ENCODE data around the gene NR4A3. TPM values are rescaled to one million over a fixed set of nuclear protein-coding genes. Genes with fewer than 3 reads are reported as not detected.
A peak's percentile ranks its signal among the peaks of the same experiment; 100 is the strongest.

The NR4A3 gene
- total RNA-seq, 2 experiments from 2014 or later = 26.7 to 27.5 TPM

GRCh38 chr9:99878651-99879050, 57.0 kb downstream of the NR4A3 start:
- H3K4me3 Mint-ChIP-seq = no peak overlapping the region
- peaks cover 2% of the 10 kb centered on the region for H3K9me3 Mint-ChIP-seq (ENCODE audit: low read depth)
- ATAC-seq (no peak), DNase-seq (no peak)
- H3K4me1 Mint-ChIP-seq = peaks cover 15% of the 10 kb centered on the region
- intact Hi-C loops (cut with DNase I, micrococcal nuclease) = no loop called here
- H3K27me3 Mint-ChIP-seq = peaks cover 2% of the 10 kb centered on the region
- no peaks in the 10 kb centered on the region for H3K36me3 Mint-ChIP-seq (ENCODE audit: low read depth)
- CTCF ChIA-PET = no interaction called here
- no peak overlapping the region for H3K27ac Mint-ChIP-seq
- POLR2A ChIA-PET = no interaction called here

GRCh38 chr9:99881769-99882168, 60.1 kb downstream of the NR4A3 start:
- H3K9me3 Mint-ChIP-seq (ENCODE audit: low read depth) = peaks cover 2% of the 10 kb centered on the region
- ATAC-seq = peak; percentile 87
- no peak overlapping the region for H3K4me3 Mint-ChIP-seq
- H3K27me3 Mint-ChIP-seq = no peaks in the 10 kb centered on the region
- intact Hi-C loops (cut with DNase I, micrococcal nuclease) = no loop called here
- ChIA-PET CTCF (no interaction called here), POLR2A (no interaction called here)
- no peaks in the 10 kb centered on the region for H3K36me3 Mint-ChIP-seq (ENCODE audit: low read depth)
- DNase-seq = peak; percentile 39
- peaks cover 8% of the 10 kb centered on the region for H3K4me1 Mint-ChIP-seq
- H3K27ac Mint-ChIP-seq = no peak overlapping the region

GRCh38 chr9:99885747-99886146, 64.1 kb downstream of the NR4A3 start:
- no peak overlapping the region for H3K27ac Mint-ChIP-seq
- DNase-seq = no peak
- H3K4me1 Mint-ChIP-seq = peaks cover 8% of the 10 kb centered on the region
- no peaks in the 10 kb centered on the region for H3K36me3 Mint-ChIP-seq (ENCODE audit: low read depth)
- H3K4me3 Mint-ChIP-seq = no peak overlapping the region
- ATAC-seq = no peak
- no peaks in the 10 kb centered on the region for H3K9me3 Mint-ChIP-seq (ENCODE audit: low read depth)
- intact Hi-C loops (cut with DNase I, micrococcal nuclease) = no loop called here
- POLR2A ChIA-PET = interaction anchor here (0.9 kb wide), 1 partner anchor 28 kb away, joined by 3 read pairs; no protein-coding TSS in a partner anchor
- CTCF ChIA-PET = interaction anchor here (0.9 kb wide), 1 partner anchor 20 kb away, joined by 3 read pairs; the partner anchor contains the start of gene STX17
- no peaks in the 10 kb centered on the region for H3K27me3 Mint-ChIP-seq

GRCh38 chr9:99889120-99889519, 67.4 kb downstream of the NR4A3 start:
- no peaks in the 10 kb centered on the region for H3K4me1 Mint-ChIP-seq
- DNase-seq = peak; percentile 17
- ChIA-PET POLR2A (no interaction called here), CTCF (interaction anchor here (0.7 to 1.0 kb wide), 4 partner anchors 17 to 730 kb away, joined by 3 to 4 read pairs (median 4); no protein-coding TSS in a partner anchor)
- intact Hi-C loops (cut with DNase I, micrococcal nuclease) = no loop called here
- H3K36me3 Mint-ChIP-seq (ENCODE audit: low read depth) = no peaks in the 10 kb centered on the region
- no peak for ATAC-seq
- no peak overlapping the region for H3K27ac Mint-ChIP-seq
- H3K27me3 Mint-ChIP-seq = peaks cover 3% of the 10 kb centered on the region
- H3K4me3 Mint-ChIP-seq = no peak overlapping the region
- H3K9me3 Mint-ChIP-seq (ENCODE audit: low read depth) = no peaks in the 10 kb centered on the region

GRCh38 chr9:99894826-99895225, 73.1 kb downstream of the NR4A3 start:
- H3K4me3 Mint-ChIP-seq = no peak overlapping the region
- peaks cover 14% of the 10 kb centered on the region for H3K27me3 Mint-ChIP-seq
- ChIA-PET POLR2A (no interaction called here), CTCF (interaction anchor here (1.3 kb wide), 1 partner anchor 11 kb away, joined by 3 read pairs; no protein-coding TSS in a partner anchor)
- intact Hi-C loops (cut with DNase I, micrococcal nuclease) = no loop called here
- H3K4me1 Mint-ChIP-seq = no peaks in the 10 kb centered on the region
- no peak overlapping the region for H3K27ac Mint-ChIP-seq
- H3K9me3 Mint-ChIP-seq (ENCODE audit: low read depth) = no peaks in the 10 kb centered on the region
- DNase-seq = no peak
- no peak for ATAC-seq
- no peaks in the 10 kb centered on the region for H3K36me3 Mint-ChIP-seq (ENCODE audit: low read depth)

- POLR2A ChIA-PET = no interaction called here
- Mint-ChIP-seq H3K27me3 (peaks cover 14% of the 10 kb centered on the region), H3K36me3 (ENCODE audit: low read depth) (no peaks in the 10 kb centered on the region), H3K9me3 (ENCODE audit: low read depth) (no peaks in the 10 kb centered on the region), H3K27ac (no peak overlapping the region), H3K4me3 (no peak overlapping the region), H3K4me1 (no peaks in the 10 kb centered on the region)
- CTCF ChIA-PET = no interaction called here
- intact Hi-C loops (cut with DNase I, micrococcal nuclease) = no loop called here
- ATAC-seq (no peak), DNase-seq (no peak)
Measured at GRCh38 chr9:99895510-99895909, 73.8 kb downstream of the NR4A3 start.

GRCh38 chr9:99896119-99896518, 74.4 kb downstream of the NR4A3 start:
- POLR2A ChIA-PET = no interaction called here
- intact Hi-C loops (cut with DNase I, micrococcal nuclease) = no loop called here
- CTCF ChIA-PET = interaction anchor here (1.0 kb wide), 1 partner anchor 10 kb away, joined by 5 read pairs; no protein-coding TSS in a partner anchor
- H3K9me3 Mint-ChIP-seq (ENCODE audit: low read depth) = no peaks in the 10 kb centered on the region
- no peak overlapping the region for H3K27ac Mint-ChIP-seq
- ATAC-seq (no peak), DNase-seq (no peak)
- H3K36me3 Mint-ChIP-seq (ENCODE audit: low read depth) = no peaks in the 10 kb centered on the region
- peaks cover 16% of the 10 kb centered on the region for H3K27me3 Mint-ChIP-seq
- H3K4me1 Mint-ChIP-seq = no peaks in the 10 kb centered on the region
- no peak overlapping the region for H3K4me3 Mint-ChIP-seq

GRCh38 chr9:99903393-99903792, 81.7 kb downstream of the NR4A3 start:
- ChIA-PET POLR2A (no interaction called here), CTCF (no interaction called here)
- H3K4me1 Mint-ChIP-seq = peaks cover 14% of the 10 kb centered on the region
- intact Hi-C loops (cut with DNase I, micrococcal nuclease) = loop anchor here in 1 of 2 experiments (10.0 kb wide), 1 partner anchor 691 kb away; no protein-coding TSS in a partner anchor
- no peaks in the 10 kb centered on the region for H3K36me3 Mint-ChIP-seq (ENCODE audit: low read depth)
- ATAC-seq = no peak
- no peak overlapping the region for H3K4me3 Mint-ChIP-seq
- no peak overlapping the region for H3K27ac Mint-ChIP-seq
- no peaks in the 10 kb centered on the region for H3K9me3 Mint-ChIP-seq (ENCODE audit: low read depth)
- peaks cover 4% of the 10 kb centered on the region for H3K27me3 Mint-ChIP-seq
- DNase-seq = no peak

- ChIA-PET POLR2A (interaction anchor here (0.6 kb wide), 2 partner anchors 16 to 68 kb away, joined by 3 read pairs; no protein-coding TSS in a partner anchor), CTCF (interaction anchor here (0.7 to 1.6 kb wide), 10 partner anchors 9 to 500 kb away, joined by 3 to 6 read pairs (median 3); no protein-coding TSS in a partner anchor)
- H3K27ac Mint-ChIP-seq = peak overlapping the region; percentile 74
- intact Hi-C loops (cut with DNase I, micrococcal nuclease) = loop anchor here (1.0 to 10.0 kb wide), 12 partner anchors 49 to 1924 kb away; partner anchors contain the start of genes INVS (in 2 of the 2), ANP32B (in 1 of the 2), ERP44 (in 1 of the 2) and MRPL50 (in 1 of the 2)
- peaks cover 2% of the 10 kb centered on the region for H3K27me3 Mint-ChIP-seq
- peaks cover 26% of the 10 kb centered on the region for H3K4me1 Mint-ChIP-seq
- ATAC-seq = no peak
- peak overlapping the region; percentile 97 for H3K4me3 Mint-ChIP-seq
- H3K36me3 Mint-ChIP-seq (ENCODE audit: low read depth) = peaks cover 2% of the 10 kb centered on the region
- no peak for DNase-seq
- no peaks in the 10 kb centered on the region for H3K9me3 Mint-ChIP-seq (ENCODE audit: low read depth)
Measured at GRCh38 chr9:99905833-99906402, 84.2 kb downstream of the NR4A3 start.

GRCh38 chr9:99906403-99907207, 84.9 kb downstream of the NR4A3 start, which contains the start of gene STX17:
TSS of gene STX17 (plus strand) at chr9:99906654. CDS start at chr9:99915240, 8,586 bp downstream.
- H3K36me3 Mint-ChIP-seq (ENCODE audit: low read depth) = peaks cover 2% of the 10 kb centered on the region
- peaks cover 26% of the 10 kb centered on the region for H3K4me1 Mint-ChIP-seq
- DNase-seq (peak; percentile 85), ATAC-seq (peak; percentile 92)
- no peaks in the 10 kb centered on the region for H3K9me3 Mint-ChIP-seq (ENCODE audit: low read depth)
- intact Hi-C loops (cut with DNase I, micrococcal nuclease) = loop anchor here (1.0 to 10.0 kb wide), 12 partner anchors 49 to 1924 kb away; partner anchors contain the start of genes INVS (in 2 of the 2), ANP32B (in 1 of the 2), ERP44 (in 1 of the 2) and MRPL50 (in 1 of the 2)
- H3K27ac Mint-ChIP-seq = peak within 1 kb of the TSS; percentile 96
- H3K27me3 Mint-ChIP-seq = peaks cover 2% of the 10 kb centered on the region
- POLR2A ChIA-PET = interaction anchor here (0.8 to 1.1 kb wide), 2 partner anchors 82 to 188 kb away, joined by 3 to 5 read pairs; no protein-coding TSS in a partner anchor
- peak within 1 kb of the TSS; percentile 97 for H3K4me3 Mint-ChIP-seq
- CTCF ChIA-PET = interaction anchor here (0.6 to 1.6 kb wide), 10 partner anchors 10 to 1856 kb away, joined by 3 to 7 read pairs (median 3); no protein-coding TSS in a partner anchor

- Mint-ChIP-seq H3K27ac (peak overlapping the region; percentile 96), H3K27me3 (peaks cover 2% of the 10 kb centered on the region), H3K4me3 (peak overlapping the region; percentile 97), H3K4me1 (peaks cover 28% of the 10 kb centered on the region), H3K36me3 (ENCODE audit: low read depth) (peaks cover 2% of the 10 kb centered on the region), H3K9me3 (ENCODE audit: low read depth) (no peaks in the 10 kb centered on the region)
- intact Hi-C loops (cut with DNase I, micrococcal nuclease) = loop anchor here in 1 of 2 experiments (2.0 to 10.0 kb wide), 8 partner anchors 100 to 1925 kb away; partner anchors contain the start of genes ANP32B, ERP44, INVS and MRPL50
- ChIA-PET CTCF (interaction anchor here (0.6 to 1.3 kb wide), 5 partner anchors 10 to 1856 kb away, joined by 3 to 7 read pairs (median 3); no protein-coding TSS in a partner anchor), POLR2A (interaction anchor here (0.6 to 1.1 kb wide), 3 partner anchors 64 to 187 kb away, joined by 3 to 5 read pairs (median 3); no protein-coding TSS in a partner anchor)
- ATAC-seq = no peak
- no peak for DNase-seq
Measured at GRCh38 chr9:99907208-99907532, 85.5 kb downstream of the NR4A3 start.

All from activated CD4-positive, alpha-beta T cell treated with anti-CD3 and anti-CD28 coated beads for 36 hours (primary cell).